ENCODE data around the gene CLEC4F.
A peak's percentile ranks its signal among the peaks of the same experiment; 100 is the strongest.

The CLEC4F gene

GRCh38 chr2:70820499-70820898 is at the start of gene CLEC4F:
CLEC4F (minus strand) TSS chr2:70820599; CDS start chr2:70820523, 76 bp downstream.
- no peak for TF ChIP-seq CTCF (IDR thresholded peaks at IDR 0.05)

GRCh38 chr2:70868970-70869369 is 48.6 kb upstream of the CLEC4F start:
- TF ChIP-seq CTCF (IDR thresholded peaks at IDR 0.05) = no peak

- TF ChIP-seq CTCF (IDR thresholded peaks at IDR 0.05) = peak; percentile 83
Measured at GRCh38 chr2:70861777-70862625, 41.6 kb upstream of the CLEC4F start.

GRCh38 chr2:70855667-70856066 is 35.3 kb upstream of the CLEC4F start:
- TF ChIP-seq CTCF (IDR thresholded peaks at IDR 0.05) = no peak

- no peak for TF ChIP-seq CTCF (IDR thresholded peaks at IDR 0.05)
Measured at GRCh38 chr2:70854411-70854810, 34.0 kb upstream of the CLEC4F start.

GRCh38 chr2:70852824-70853223 is 32.4 kb upstream of the CLEC4F start:
- no peak for TF ChIP-seq CTCF (IDR thresholded peaks at IDR 0.05)

GRCh38 chr2:70851704-70852103 is 31.3 kb upstream of the CLEC4F start:
- TF ChIP-seq CTCF (IDR thresholded peaks at IDR 0.05) = no peak

All from LNCAP (cell line).